H9 (cell line): ENCODE measurements around the gene PNKD. TPM values are rescaled to one million over a fixed set of nuclear protein-coding genes. Genes with fewer than 3 reads are reported as not detected.

Source experiments
- DNase-seq: peaks from one replicate; pipeline ENCODE4 v3.0.0-alpha.2; 2017
- H2AFZ ChIP-seq: one replicate; pipeline ENCODE4 v1.6.1; 2013; ENCODE audit warnings: mild to moderate bottlenecking, low read length, control low read depth, moderate library complexity
- H2AK5ac ChIP-seq: 2 replicates; pipeline ENCODE4 v1.6.1; 2013; ENCODE audit warnings: low read length, control low read depth, mixed read lengths; ENCODE audit not compliant: insufficient read length
- H2BK120ac ChIP-seq: one replicate; pipeline ENCODE4 v1.6.1; 2013; ENCODE audit warnings: low read depth, mild to moderate bottlenecking, low read length, control low read depth, inconsistent platforms; ENCODE audit not compliant: poor library complexity, severe bottlenecking
- H2BK12ac ChIP-seq: 2 replicates; pipeline ENCODE4 v1.6.1; 2013; ENCODE audit warnings: low read length, control low read depth, mixed read lengths, low read depth; ENCODE audit not compliant: insufficient read length
- H2BK15ac ChIP-seq: 2 replicates; pipeline ENCODE4 v1.6.1; 2013; ENCODE audit warnings: low read depth, low read length, control low read depth
- H2BK20ac ChIP-seq: one replicate; pipeline ENCODE4 v1.6.1; 2013; ENCODE audit warnings: low read depth, mild to moderate bottlenecking, low read length, control low read depth, inconsistent platforms; ENCODE audit not compliant: poor library complexity, severe bottlenecking
- H2BK5ac ChIP-seq: 2 replicates; pipeline ENCODE4 v1.6.1; 2013; ENCODE audit warnings: low read length, control low read depth, mixed read lengths; ENCODE audit not compliant: insufficient read length
- H3K14ac ChIP-seq: 2 replicates; pipeline ENCODE4 v1.6.1; 2013; ENCODE audit warnings: low read length, control low read depth; ENCODE audit not compliant: insufficient read depth
- H3K18ac ChIP-seq: 2 replicates; pipeline ENCODE4 v1.6.1; 2013; ENCODE audit warnings: low read depth, mild to moderate bottlenecking, mixed read lengths, low read length, control low read depth; ENCODE audit not compliant: insufficient read length
- H3K23ac ChIP-seq: 2 replicates; pipeline ENCODE4 v1.6.1; 2013; ENCODE audit warnings: low read length, control low read depth, mixed read lengths, low read depth; ENCODE audit not compliant: insufficient read length
- H3K23me2 ChIP-seq: 2 replicates; pipeline ENCODE4 v1.6.1; 2013; ENCODE audit warnings: low read depth, mild to moderate bottlenecking, mixed read lengths, low read length, control low read depth; ENCODE audit not compliant: insufficient read length, poor library complexity, severe bottlenecking
- H3K27ac ChIP-seq: 2 replicates; pipeline ENCODE4 v1.5.1; 2013; ENCODE audit warnings: low read length, control low read depth, mixed read lengths, low read depth; ENCODE audit not compliant: insufficient read length
- H3K27me3 ChIP-seq: 2 replicates; pipeline ENCODE4 v1.6.1; 2013; ENCODE audit warnings: low read length, control low read depth, inconsistent platforms; ENCODE audit not compliant: insufficient read depth
- H3K4ac ChIP-seq: 2 replicates; pipeline ENCODE4 v1.6.1; 2013; ENCODE audit warnings: low read depth, mild to moderate bottlenecking, control low read depth, inconsistent platforms, low read length, moderate library complexity
- H3K4me1 ChIP-seq: 2 replicates; pipeline ENCODE4 v1.6.1; 2013; ENCODE audit warnings: low read length, control low read depth, inconsistent platforms; ENCODE audit not compliant: insufficient read depth
- H3K4me2 ChIP-seq: 2 replicates; pipeline ENCODE4 v1.6.1; 2013; ENCODE audit warnings: low read length, control low read depth, mixed read lengths; ENCODE audit not compliant: insufficient read length, insufficient read depth
- H3K56ac ChIP-seq: 2 replicates; pipeline ENCODE4 v1.6.1; 2013; ENCODE audit warnings: low read depth, mild to moderate bottlenecking, mixed read lengths, low read length, control low read depth; ENCODE audit not compliant: insufficient read length
- H3K79me1 ChIP-seq: 2 replicates; pipeline ENCODE4 v1.6.1; 2013; ENCODE audit warnings: low read depth, mild to moderate bottlenecking, moderate library complexity, low read length, control low read depth, inconsistent platforms; ENCODE audit not compliant: insufficient read depth, poor library complexity, severe bottlenecking
- H3K79me2 ChIP-seq: 2 replicates; pipeline ENCODE4 v1.6.1; 2013; ENCODE audit warnings: low read length, control low read depth, inconsistent platforms; ENCODE audit not compliant: insufficient read depth
- H3K9ac ChIP-seq: 2 replicates; pipeline ENCODE4 v1.6.1; 2013; ENCODE audit warnings: low read length, control low read depth, mixed read lengths; ENCODE audit not compliant: insufficient read length; ENCODE audit errors: extremely low read depth
- H3K9me3 ChIP-seq: one replicate; pipeline ENCODE4 v1.6.1; 2013; ENCODE audit warnings: low read depth, low read length, inconsistent platforms; ENCODE audit not compliant: control insufficient read depth
- H3T11ph ChIP-seq: one replicate; pipeline ENCODE4 v1.6.1; 2013; ENCODE audit warnings: mild to moderate bottlenecking, low read length, control low read depth, inconsistent platforms
- H4K20me1 ChIP-seq: one replicate; pipeline ENCODE4 v1.6.1; 2013; ENCODE audit not compliant: control insufficient read depth, insufficient read length, insufficient read depth
- H4K5ac ChIP-seq: 2 replicates; pipeline ENCODE4 v1.6.1; 2013; ENCODE audit warnings: low read depth, mild to moderate bottlenecking, mixed read lengths, low read length, control low read depth; ENCODE audit not compliant: insufficient read length
- H4K8ac ChIP-seq: replicated peaks from 2 replicates; pipeline ENCODE4 v1.6.1; 2013; ENCODE audit warnings: low read length, control low read depth, mixed read lengths, low read depth; ENCODE audit not compliant: insufficient read length
- H4K91ac ChIP-seq: 2 replicates; pipeline ENCODE4 v1.6.1; 2013; ENCODE audit warnings: low read depth, mild to moderate bottlenecking, moderate library complexity, mixed read lengths, low read length, control low read depth; ENCODE audit not compliant: insufficient read length
- H3K27ac Mint-ChIP-seq, 3 experiments: 2 replicates in 2 of 3; 3 replicates in 1 of 3; pipeline ENCODE4 v1.8.0; 2020 to 2021; ENCODE audit warnings: mixed read lengths in 3 of 3, mild to moderate bottlenecking in 1 of 3, moderate library complexity in 1 of 3
- H3K27me3 Mint-ChIP-seq: 2 replicates; pipeline ENCODE4 v1.8.0; 2021; ENCODE audit warnings: low read depth, mild to moderate bottlenecking, moderate library complexity, mixed read lengths
- H3K36me3 Mint-ChIP-seq, 3 experiments: 2 replicates in 2 of 3; 3 replicates in 1 of 3; pipeline ENCODE4 v1.8.0; 2020 to 2021; ENCODE audit warnings: low read depth in 3 of 3, mixed read lengths in 3 of 3; ENCODE audit not compliant: insufficient read depth in 1 of 3
- H3K4me1 Mint-ChIP-seq, 2 experiments: 2 replicates each; pipeline ENCODE4 v1.8.0; 2020; ENCODE audit warnings: mixed read lengths in 2 of 2
- H3K4me3 Mint-ChIP-seq, 2 experiments: 2 replicates in 1 of 2; 3 replicates in 1 of 2; pipeline ENCODE4 v1.8.0; 2020 to 2021; ENCODE audit warnings: mild to moderate bottlenecking in 2 of 2, mixed read lengths in 2 of 2, moderate library complexity in 1 of 2
- H3K9me3 Mint-ChIP-seq, 2 experiments: 2 replicates in 1 of 2; 3 replicates in 1 of 2; pipeline ENCODE4 v1.8.0; 2020; ENCODE audit warnings: mild to moderate bottlenecking in 2 of 2, mixed read lengths in 2 of 2, moderate library complexity in 1 of 2
- WGBS: extraction: QIAGEN DNeasy Blood & Tissue Kit; methylation state at CpG from one replicate; pipeline ENCODE4 v1.1.7; 2013; ENCODE audit warnings: missing lambda C conversion rate, low lambda C conversion rate, mixed read lengths; ENCODE audit not compliant: insufficient read length; ENCODE audit errors: extremely low coverage; 5-methylcytosine and 5-hydroxymethylcytosine counted together
- total RNA-seq: library from RNA; stranded (reverse); gene quantifications from 2 replicates; pipeline ENCODE4 v1.2.1, GENCODE V29; 2021
- TF ChIP-seq, protein P1 (sequence below): fragments of 200-600 bp; sonication (generic); conservative IDR thresholded peaks from 3 replicates; pipeline ENCODE4 v1.8.0; 2021; ENCODE audit warnings: antibody characterized with exemption, mild to moderate bottlenecking

Gene PNKD
- total RNA-seq, 1 experiment from 2014 or later: 31.6 TPM

DNA sequence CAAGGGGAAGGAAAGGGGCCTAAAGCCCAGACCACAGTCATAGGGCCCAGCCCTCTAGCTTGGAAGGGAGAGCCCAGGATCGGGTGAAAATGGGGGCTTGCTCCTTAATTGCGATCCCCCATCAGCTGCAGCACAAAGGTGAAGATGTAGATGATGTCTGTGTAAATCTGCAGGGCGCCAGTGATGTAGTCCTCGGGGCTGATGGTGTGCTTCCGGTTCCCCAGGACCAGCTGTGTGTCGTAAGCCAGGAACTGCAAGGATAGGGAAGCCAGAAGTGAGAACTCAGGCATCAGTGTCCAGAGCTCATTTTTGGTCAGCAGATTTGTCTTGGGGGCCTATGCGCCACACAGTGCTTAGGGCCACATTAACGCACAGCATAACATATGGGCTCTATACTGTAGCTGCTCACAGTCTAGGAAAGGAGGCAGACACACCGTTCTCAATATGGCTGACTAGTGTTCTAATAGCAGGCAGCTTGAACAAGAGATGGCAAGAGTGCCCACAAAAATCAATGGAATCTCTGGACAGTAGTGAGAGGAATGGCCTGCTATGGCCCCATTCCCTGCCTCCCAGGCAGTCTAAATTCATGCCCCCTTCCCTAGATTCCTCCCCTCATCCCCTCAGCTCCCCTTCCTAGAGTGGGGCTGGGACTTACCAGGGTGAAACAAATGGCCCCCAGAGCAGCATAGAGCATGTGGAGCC lies 5.2 kb downstream of the PNKD start:
- Histone ChIP-seq H2BK20ac (no peak overlapping the region), H4K91ac (no peak overlapping the region), H3K18ac (no peak overlapping the region), H3K9me3 (no peaks in the 10 kb centered on the region), H3K56ac (no peak overlapping the region), H3T11ph (no peak overlapping the region), H3K27ac (no peak overlapping the region), H3K23ac (no peak overlapping the region), H3K79me1 (no peaks in the 10 kb centered on the region), H4K5ac (no peak overlapping the region), H3K79me2 (no peaks in the 10 kb centered on the region), H2BK120ac (no peak overlapping the region), H2AFZ (no peak overlapping the region), H2BK5ac (no peak overlapping the region), H3K4me1 (no peaks in the 10 kb centered on the region), H3K23me2 (peaks cover 4% of the 10 kb centered on the region), H3K4ac (no peak overlapping the region), H2BK15ac (no peak overlapping the region), H2AK5ac (no peak overlapping the region), H3K9ac (no peak overlapping the region), H2BK12ac (no peak overlapping the region), H3K27me3 (no peaks in the 10 kb centered on the region), H3K14ac (no peak overlapping the region), H4K8ac (no peak overlapping the region), H4K20me1 (no peaks in the 10 kb centered on the region), H3K4me2 (no peak overlapping the region)
- DNase-seq: no peak
- H3K27ac Mint-ChIP-seq: no peak overlapping the region
- no peaks in the 10 kb centered on the region; a peak in 1 of 5 replicates for H3K9me3 Mint-ChIP-seq
- peaks cover 14 to 16% of the 10 kb centered on the region in 2 experiments for H3K4me1 Mint-ChIP-seq
- no peaks in the 10 kb centered on the region for H3K27me3 Mint-ChIP-seq
- no CpG with 5 or more reads among the region's 9 CpGs for WGBS
- H3K36me3 Mint-ChIP-seq: peaks cover 4 to 47% (median 40%) of the 10 kb centered on the region in 3 experiments
- TF ChIP-seq, protein P1, sequence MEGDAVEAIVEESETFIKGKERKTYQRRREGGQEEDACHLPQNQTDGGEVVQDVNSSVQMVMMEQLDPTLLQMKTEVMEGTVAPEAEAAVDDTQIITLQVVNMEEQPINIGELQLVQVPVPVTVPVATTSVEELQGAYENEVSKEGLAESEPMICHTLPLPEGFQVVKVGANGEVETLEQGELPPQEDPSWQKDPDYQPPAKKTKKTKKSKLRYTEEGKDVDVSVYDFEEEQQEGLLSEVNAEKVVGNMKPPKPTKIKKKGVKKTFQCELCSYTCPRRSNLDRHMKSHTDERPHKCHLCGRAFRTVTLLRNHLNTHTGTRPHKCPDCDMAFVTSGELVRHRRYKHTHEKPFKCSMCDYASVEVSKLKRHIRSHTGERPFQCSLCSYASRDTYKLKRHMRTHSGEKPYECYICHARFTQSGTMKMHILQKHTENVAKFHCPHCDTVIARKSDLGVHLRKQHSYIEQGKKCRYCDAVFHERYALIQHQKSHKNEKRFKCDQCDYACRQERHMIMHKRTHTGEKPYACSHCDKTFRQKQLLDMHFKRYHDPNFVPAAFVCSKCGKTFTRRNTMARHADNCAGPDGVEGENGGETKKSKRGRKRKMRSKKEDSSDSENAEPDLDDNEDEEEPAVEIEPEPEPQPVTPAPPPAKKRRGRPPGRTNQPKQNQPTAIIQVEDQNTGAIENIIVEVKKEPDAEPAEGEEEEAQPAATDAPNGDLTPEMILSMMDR: no peak
- no peak overlapping the region for H3K4me3 Mint-ChIP-seq
